HEK293 (cell line): ENCODE results near the gene DPY30.
"Not testable (repeated sequence)": the region's sequence is repeated elsewhere in the genome, so short reads cannot be mapped to it uniquely, and the experiment has no call there.

Source experiments
- CTCF ChIA-PET: fragments of 350-600 bp; formaldehyde crosslinking; extraction: SDS; loops from one replicate; lab custom pipeline; 2021; ENCODE audit warnings: antibody characterized with exemption; lab: Yijun Ruan, JAX
- POLR2A ChIA-PET: fragments of 300-600 bp; formaldehyde crosslinking; extraction: SDS; loops from one replicate; lab custom pipeline; 2020; ENCODE audit warnings: antibody characterized with exemption, inconsistent platforms; lab: Yijun Ruan, JAX
- H3K27ac ChIP-seq: fragments of 200-500 bp; sonication (Bioruptor generic); 2 replicates; pipeline ENCODE4 v1.5.1; 2014; ENCODE audit warnings: low read depth, low read length, control low read depth, inconsistent platforms; ENCODE audit errors: extremely low read depth
- H3K36me3 ChIP-seq, 2 experiments: fragments of 200-500 bp in 1 of 2; sonication (Bioruptor generic) in 1 of 2; 1 replicate in 1 of 2; 2 replicates in 1 of 2; pipeline ENCODE4 v1.5.1; 2014 to 2017; ENCODE audit warnings: inconsistent platforms in 2 of 2, low read length in 2 of 2; ENCODE audit not compliant: control insufficient read depth in 2 of 2, insufficient read depth in 1 of 2
- H3K4me1 ChIP-seq: fragments of 200-500 bp; sonication (Bioruptor generic); 2 replicates; pipeline ENCODE4 v1.5.1; 2014; ENCODE audit warnings: mild to moderate bottlenecking, low read length, inconsistent platforms; ENCODE audit not compliant: control insufficient read depth, insufficient read depth
- H3K4me3 ChIP-seq: 2 replicates; pipeline ENCODE4 v1.5.1; 2011; ENCODE audit warnings: low read depth, mild to moderate bottlenecking, control low read depth, low read length, moderate library complexity
- H3K9me3 ChIP-seq: fragments of 200-500 bp; sonication (Bioruptor generic); 2 replicates; pipeline ENCODE4 v1.5.1; 2014; ENCODE audit warnings: low read depth, low read length, inconsistent platforms; ENCODE audit not compliant: control insufficient read depth, insufficient read depth
- GFI1B ChIP-seq: fragments of 450-650 bp; formaldehyde crosslinking; IDR thresholded peaks from 2 replicates; pipeline ENCODE4 v1.5.1; 2016; ENCODE audit warnings: missing biosample characterization, missing genetic modification characterization
- GLI4 ChIP-seq: fragments of 450-650 bp; formaldehyde crosslinking; IDR thresholded peaks from 2 replicates; pipeline ENCODE4 v1.5.1; 2016; ENCODE audit warnings: missing biosample characterization, missing genetic modification characterization
- GLIS1 ChIP-seq: fragments of 450-650 bp; formaldehyde crosslinking; IDR thresholded peaks from 2 replicates; pipeline ENCODE4 v1.5.1; 2016; ENCODE audit warnings: missing biosample characterization, missing genetic modification characterization
- OSR2 ChIP-seq: fragments of 450-650 bp; formaldehyde crosslinking; IDR thresholded peaks from 2 replicates; pipeline ENCODE4 v1.5.1; 2016; ENCODE audit warnings: missing biosample characterization, missing genetic modification characterization
- SCRT1 ChIP-seq: fragments of 450-650 bp; formaldehyde crosslinking; IDR thresholded peaks from 2 replicates; pipeline ENCODE4 v1.5.1; 2016; ENCODE audit warnings: missing biosample characterization, missing genetic modification characterization, borderline replicate concordance
- SCRT2 ChIP-seq: fragments of 450-650 bp; formaldehyde crosslinking; IDR thresholded peaks from 2 replicates; pipeline ENCODE4 v1.5.1; 2016; ENCODE audit warnings: missing biosample characterization, missing genetic modification characterization
- ZBTB20 ChIP-seq: fragments of 450-650 bp; formaldehyde crosslinking; IDR thresholded peaks from 2 replicates; pipeline ENCODE4 v1.5.1; 2016; ENCODE audit warnings: missing biosample characterization, missing genetic modification characterization
- ZNF140 ChIP-seq: fragments of 450-650 bp; formaldehyde crosslinking; IDR thresholded peaks from 2 replicates; pipeline ENCODE4 v1.5.1; 2016; ENCODE audit warnings: missing biosample characterization, missing genetic modification characterization
- ZNF302 ChIP-seq: fragments of 450-650 bp; formaldehyde crosslinking; IDR thresholded peaks from 2 replicates; pipeline ENCODE4 v1.5.1; 2016; ENCODE audit warnings: missing biosample characterization, missing genetic modification characterization, low read depth
- ZNF341 ChIP-seq: fragments of 450-650 bp; formaldehyde crosslinking; IDR thresholded peaks from 2 replicates; pipeline ENCODE4; 2016; ENCODE audit warnings: low read depth, missing biosample characterization, missing genetic modification characterization
- ZNF354C ChIP-seq: fragments of 450-650 bp; formaldehyde crosslinking; IDR thresholded peaks from 2 replicates; pipeline ENCODE4 v1.5.1; 2016; ENCODE audit warnings: missing biosample characterization, missing genetic modification characterization, low read depth, borderline replicate concordance
- ZNF394 ChIP-seq: fragments of 450-650 bp; formaldehyde crosslinking; IDR thresholded peaks from 2 replicates; pipeline ENCODE4 v1.5.1; 2016; ENCODE audit warnings: missing biosample characterization, missing genetic modification characterization, mild to moderate bottlenecking, moderate library complexity, borderline replicate concordance
- ZNF426 ChIP-seq: fragments of 450-650 bp; formaldehyde crosslinking; IDR thresholded peaks from 2 replicates; pipeline ENCODE4 v1.5.1; 2017; ENCODE audit warnings: missing biosample characterization, missing genetic modification characterization, mild to moderate bottlenecking, inconsistent platforms, moderate library complexity
- ZNF48 ChIP-seq: fragments of 450-650 bp; formaldehyde crosslinking; IDR thresholded peaks from 2 replicates; pipeline ENCODE4 v1.5.1; 2016; ENCODE audit warnings: missing biosample characterization, missing genetic modification characterization
- ZNF544 ChIP-seq: fragments of 450-650 bp; formaldehyde crosslinking; IDR thresholded peaks from 2 replicates; pipeline ENCODE4 v1.5.0; 2017; ENCODE audit warnings: missing biosample characterization, missing genetic modification characterization
- ZNF555 ChIP-seq: fragments of 450-650 bp; formaldehyde crosslinking; conservative IDR thresholded peaks from 2 replicates; pipeline ENCODE4 v1.5.1; 2017; ENCODE audit warnings: missing biosample characterization, mild to moderate bottlenecking, missing genetic modification characterization, inconsistent platforms
- ZNF600 ChIP-seq: fragments of 450-650 bp; formaldehyde crosslinking; IDR thresholded peaks from 2 replicates; pipeline ENCODE4 v1.5.1; 2016; ENCODE audit warnings: missing biosample characterization, missing genetic modification characterization
- ZNF792 ChIP-seq: fragments of 450-650 bp; formaldehyde crosslinking; IDR thresholded peaks from 2 replicates; pipeline ENCODE4 v1.5.1; 2016; ENCODE audit warnings: missing biosample characterization, missing genetic modification characterization
- ZXDB ChIP-seq: fragments of 450-650 bp; formaldehyde crosslinking; IDR thresholded peaks from 2 replicates; pipeline ENCODE4 v1.5.1; 2016; ENCODE audit warnings: missing biosample characterization, missing genetic modification characterization
- TF ChIP-seq, protein P1 (sequence below): fragments of 450-650 bp; IDR thresholded peaks from 2 replicates; pipeline ENCODE4 v1.5.1; 2018; ENCODE audit warnings: missing biosample characterization, missing genetic modification characterization
- TF ChIP-seq, protein P2 (sequence below): fragments of 450-650 bp; formaldehyde crosslinking; IDR thresholded peaks from 2 replicates; pipeline ENCODE4 v1.5.1; 2016; ENCODE audit warnings: missing biosample characterization, missing genetic modification characterization, low read depth
- TF ChIP-seq, protein P3 (sequence below): fragments of 450-650 bp; formaldehyde crosslinking; IDR thresholded peaks from 2 replicates; pipeline ENCODE4 v1.5.1; 2017; ENCODE audit warnings: missing biosample characterization, missing genetic modification characterization

Gene DPY30

DNA sequence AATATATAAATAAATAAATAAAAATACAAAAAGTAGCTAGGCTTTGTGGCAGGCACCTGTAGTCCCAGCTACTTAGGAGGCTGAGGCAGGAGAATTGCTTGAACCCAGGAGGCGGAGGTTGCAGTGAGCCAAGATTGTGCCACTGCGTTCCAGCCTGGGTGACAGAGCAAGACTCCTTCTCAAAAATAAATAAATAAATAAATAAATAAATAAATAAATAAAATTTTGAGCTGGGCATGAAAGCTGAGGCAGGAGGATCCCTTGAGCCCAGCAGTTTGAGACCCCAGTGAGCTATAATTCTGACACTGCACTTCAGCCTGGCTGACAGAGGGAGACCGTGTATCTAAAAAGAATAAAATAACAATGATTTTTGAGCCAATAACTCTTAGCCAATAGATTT, 15.0 kb upstream of the DPY30 start:
- H3K4me3 ChIP-seq, H3K9me3 ChIP-seq, H3K36me3 ChIP-seq, H3K27ac ChIP-seq, H3K4me1 ChIP-seq: not testable (repeated sequence)
- CTCF ChIA-PET, result interaction anchor here (0.8 kb wide), 1 partner anchor 8 kb away, joined by 3 read pairs; no protein-coding TSS in a partner anchor
- POLR2A ChIA-PET, result interaction anchor here (1.2 kb wide), 1 partner anchor 9 kb away, joined by 7 read pairs; the partner anchor contains the start of gene SPAST
- TF ChIP-seq ZNF555 (tag by site-specific recombination) (peak; percentile 23), ZNF426 (tag by site-specific recombination) (peak; percentile 42), ZNF394 (peak; percentile 53; the same call in 1 of the 2 replicates)
- TF ChIP-seq, all 188 proteins: peak for 3; not testable (repeated sequence) for 185

DNA sequence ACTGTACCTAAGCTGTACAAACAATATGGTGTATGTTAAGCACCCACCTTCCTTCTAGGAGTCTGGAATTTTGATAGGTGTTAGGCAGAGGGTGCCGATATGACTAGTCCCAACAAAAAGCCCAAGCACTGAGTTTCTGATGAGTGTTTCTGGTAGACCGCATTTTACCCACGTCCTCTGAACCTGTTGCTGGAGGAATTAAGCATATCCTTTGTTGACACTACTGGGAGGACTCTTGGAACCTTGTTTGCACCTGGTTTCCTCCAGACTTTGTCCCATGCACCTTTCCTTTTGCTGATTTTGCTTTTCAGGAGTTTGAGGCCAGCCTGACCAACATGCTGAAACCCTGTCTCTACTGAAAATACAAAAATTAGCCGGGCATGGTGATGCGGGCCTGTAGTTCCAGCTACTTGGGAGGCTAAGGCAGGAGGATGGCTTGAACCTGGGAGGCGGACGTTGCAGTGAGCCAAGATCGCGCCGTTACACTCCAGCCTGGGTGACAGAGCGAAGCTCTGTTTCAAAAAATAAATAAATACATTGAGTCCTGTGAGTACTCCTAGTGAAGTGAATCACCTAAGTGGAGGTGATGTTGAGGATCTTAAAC, 12.3 kb upstream of the DPY30 start:
- H3K4me3 ChIP-seq, result no peak overlapping the region
- CTCF ChIA-PET, result no interaction called here
- TF ChIP-seq GFI1B (tag by site-specific recombination), result no peak
- peak; percentile 52; the same call in 1 of the 2 replicates for TF ChIP-seq SCRT2 (tag by site-specific recombination)
- TF ChIP-seq, all 188 proteins: peak for 1
- Histone ChIP-seq H3K27ac (no peak overlapping the region), H3K9me3 (no peaks in the 10 kb centered on the region), H3K36me3 (no peaks in the 10 kb centered on the region), H3K4me1 (no peaks in the 10 kb centered on the region)
- POLR2A ChIA-PET, result interaction anchor here (0.7 to 0.9 kb wide), 2 partner anchors 12 to 130 kb away, joined by 3 to 6 read pairs; partner anchors contain the start of gene DPY30

DNA sequence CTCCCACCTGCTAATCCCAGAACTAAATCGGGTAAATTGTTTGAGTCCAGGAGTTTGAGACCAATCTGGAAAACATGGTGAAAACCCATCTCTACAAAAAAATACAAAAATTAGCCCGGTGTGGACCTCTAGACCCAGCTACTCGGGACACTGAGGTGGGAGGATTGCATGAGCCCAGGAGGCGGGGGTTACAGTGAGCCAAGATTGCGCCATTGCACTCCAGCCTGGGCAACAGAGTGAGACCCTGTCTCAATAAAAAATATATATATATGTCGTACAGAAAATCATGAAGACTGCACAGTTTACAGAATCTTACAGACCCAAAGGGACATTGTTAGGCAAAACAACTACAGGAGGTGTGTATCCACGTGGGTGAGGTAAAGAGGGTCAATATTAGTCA, 4.0 kb upstream of the DPY30 start:
- Histone ChIP-seq H3K9me3 (no peaks in the 10 kb centered on the region), H3K4me3 (no peak overlapping the region), H3K36me3 (no peaks in the 10 kb centered on the region; a peak in 1 of 3 replicates), H3K4me1 (no peaks in the 10 kb centered on the region), H3K27ac (no peak overlapping the region)
- CTCF ChIA-PET, result no interaction called here
- TF ChIP-seq, protein P1, sequence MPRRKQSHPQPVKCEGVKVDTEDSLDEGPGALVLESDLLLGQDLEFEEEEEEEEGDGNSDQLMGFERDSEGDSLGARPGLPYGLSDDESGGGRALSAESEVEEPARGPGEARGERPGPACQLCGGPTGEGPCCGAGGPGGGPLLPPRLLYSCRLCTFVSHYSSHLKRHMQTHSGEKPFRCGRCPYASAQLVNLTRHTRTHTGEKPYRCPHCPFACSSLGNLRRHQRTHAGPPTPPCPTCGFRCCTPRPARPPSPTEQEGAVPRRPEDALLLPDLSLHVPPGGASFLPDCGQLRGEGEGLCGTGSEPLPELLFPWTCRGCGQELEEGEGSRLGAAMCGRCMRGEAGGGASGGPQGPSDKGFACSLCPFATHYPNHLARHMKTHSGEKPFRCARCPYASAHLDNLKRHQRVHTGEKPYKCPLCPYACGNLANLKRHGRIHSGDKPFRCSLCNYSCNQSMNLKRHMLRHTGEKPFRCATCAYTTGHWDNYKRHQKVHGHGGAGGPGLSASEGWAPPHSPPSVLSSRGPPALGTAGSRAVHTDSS, result no peak
- TF ChIP-seq ZNF354C (tag by site-specific recombination) (no peak), ZNF341 (tag by site-specific recombination) (no peak), ZXDB (no peak), GLIS1 (no peak), ZBTB20 (tag by site-specific recombination) (no peak), ZNF48 (no peak), SCRT1 (no peak), ZNF544 (tag by site-specific recombination) (no peak), GLI4 (tag by site-specific recombination) (no peak), ZNF792 (tag by site-specific recombination) (no peak), ZNF555 (tag by site-specific recombination) (no peak), ZNF600 (tag by site-specific recombination) (no peak), ZNF140 (no peak), ZNF302 (tag by site-specific recombination) (no peak), OSR2 (tag by site-specific recombination) (no peak)
- TF ChIP-seq, protein P2, sequence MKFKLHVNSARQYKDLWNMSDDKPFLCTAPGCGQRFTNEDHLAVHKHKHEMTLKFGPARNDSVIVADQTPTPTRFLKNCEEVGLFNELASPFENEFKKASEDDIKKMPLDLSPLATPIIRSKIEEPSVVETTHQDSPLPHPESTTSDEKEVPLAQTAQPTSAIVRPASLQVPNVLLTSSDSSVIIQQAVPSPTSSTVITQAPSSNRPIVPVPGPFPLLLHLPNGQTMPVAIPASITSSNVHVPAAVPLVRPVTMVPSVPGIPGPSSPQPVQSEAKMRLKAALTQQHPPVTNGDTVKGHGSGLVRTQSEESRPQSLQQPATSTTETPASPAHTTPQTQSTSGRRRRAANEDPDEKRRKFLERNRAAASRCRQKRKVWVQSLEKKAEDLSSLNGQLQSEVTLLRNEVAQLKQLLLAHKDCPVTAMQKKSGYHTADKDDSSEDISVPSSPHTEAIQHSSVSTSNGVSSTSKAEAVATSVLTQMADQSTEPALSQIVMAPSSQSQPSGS, result no peak
- TF ChIP-seq, protein P3, sequence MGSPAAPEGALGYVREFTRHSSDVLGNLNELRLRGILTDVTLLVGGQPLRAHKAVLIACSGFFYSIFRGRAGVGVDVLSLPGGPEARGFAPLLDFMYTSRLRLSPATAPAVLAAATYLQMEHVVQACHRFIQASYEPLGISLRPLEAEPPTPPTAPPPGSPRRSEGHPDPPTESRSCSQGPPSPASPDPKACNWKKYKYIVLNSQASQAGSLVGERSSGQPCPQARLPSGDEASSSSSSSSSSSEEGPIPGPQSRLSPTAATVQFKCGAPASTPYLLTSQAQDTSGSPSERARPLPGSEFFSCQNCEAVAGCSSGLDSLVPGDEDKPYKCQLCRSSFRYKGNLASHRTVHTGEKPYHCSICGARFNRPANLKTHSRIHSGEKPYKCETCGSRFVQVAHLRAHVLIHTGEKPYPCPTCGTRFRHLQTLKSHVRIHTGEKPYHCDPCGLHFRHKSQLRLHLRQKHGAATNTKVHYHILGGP (tag by site-specific recombination), result no peak
- POLR2A ChIA-PET, result no interaction called here
